HepG2 (cell line): Measurements from ENCODE around the gene LINC00237. TPM values are rescaled to one million over a fixed set of nuclear protein-coding genes. Genes with fewer than 3 reads are reported as not detected.
A peak's percentile ranks its signal among the peaks of the same experiment; 100 is the strongest.

Experiments
- CREM ChIP-seq, 2 experiments: sonication (generic) in 1 of 2; formaldehyde crosslinking in 1 of 2; IDR thresholded peaks; 2 replicates each; pipeline versions ENCODE4 v1.4.0 to v1.6.1; 2016 to 2020; ENCODE audit warnings: antibody characterized with exemption in 1 of 2, mild to moderate bottlenecking in 1 of 2, missing genetic modification reagents in 1 of 2
- EED ChIP-seq: sonication (generic); formaldehyde crosslinking; IDR thresholded peaks from 2 replicates; pipeline ENCODE4 v1.5.0; 2020; ENCODE audit warnings: mild to moderate bottlenecking, missing genetic modification reagents
- ERF ChIP-seq: IDR thresholded peaks from 2 replicates; pipeline ENCODE4 v1.6.1; 2018; ENCODE audit warnings: missing biosample characterization, missing genetic modification reagents
- FUBP1 ChIP-seq: sonication (generic); formaldehyde crosslinking; IDR thresholded peaks from 2 replicates; pipeline ENCODE4 v1.5.1; 2020; ENCODE audit warnings: missing genetic modification reagents, mild to moderate bottlenecking, borderline replicate concordance
- KDM2A ChIP-seq: sonication (generic); formaldehyde crosslinking; IDR thresholded peaks from 2 replicates; pipeline ENCODE4 v1.4.0; 2020; ENCODE audit warnings: low read depth, missing genetic modification reagents, borderline replicate concordance
- PAF1 ChIP-seq: IDR thresholded peaks from 2 replicates; pipeline ENCODE4 v1.6.1; 2016; ENCODE audit warnings: missing genetic modification reagents, missing compliant biosample characterization
- PHB2 ChIP-seq: fragments of 450-650 bp; IDR thresholded peaks from 2 replicates; pipeline ENCODE4 v1.6.1; 2018; ENCODE audit not compliant: partially characterized antibody
- POLR2AphosphoS2 ChIP-seq: IDR thresholded peaks from 2 replicates; pipeline ENCODE4 v1.6.1; 2011; ENCODE audit warnings: low read depth, low read length, improper control_type of control experiment
- POLR2AphosphoS5 ChIP-seq: IDR thresholded peaks from 2 replicates; pipeline ENCODE4 v1.6.1; 2012; ENCODE audit warnings: low read depth, low read length
- RAD21 ChIP-seq: fragments of 450-650 bp; formaldehyde crosslinking; IDR thresholded peaks from 2 replicates; pipeline ENCODE4 v1.5.0; 2020; ENCODE audit warnings: mild to moderate bottlenecking
- RBFOX2 ChIP-seq: fragments of 200-400 bp; formaldehyde crosslinking; IDR thresholded peaks from 2 replicates; pipeline ENCODE4 v1.6.1; 2017; ENCODE audit warnings: low read depth, mild to moderate bottlenecking, low read length
- SIX4 ChIP-seq: sonication (generic); formaldehyde crosslinking; IDR thresholded peaks from 2 replicates; pipeline ENCODE4 v1.4.0; 2020; ENCODE audit warnings: missing genetic modification reagents
- SRY ChIP-seq: sonication (generic); formaldehyde crosslinking; IDR thresholded peaks from 2 replicates; pipeline ENCODE4 v1.8.0; 2022; ENCODE audit warnings: mild to moderate bottlenecking, missing genetic modification reagents
- TBP ChIP-seq: sonication (generic); formaldehyde crosslinking; IDR thresholded peaks from 2 replicates; pipeline ENCODE4 v1.5.0; 2020; ENCODE audit warnings: missing genetic modification reagents
- U2AF1 ChIP-seq: fragments of 200-400 bp; formaldehyde crosslinking; optimal IDR thresholded peaks from 2 replicates; pipeline ENCODE3; 2017; ENCODE audit warnings: mild to moderate bottlenecking, low read depth, low read length
- ZBTB26 ChIP-seq: IDR thresholded peaks from 2 replicates; pipeline ENCODE4 v1.6.1; 2016; ENCODE audit warnings: missing compliant biosample characterization, missing genetic modification reagents, borderline replicate concordance
- ZBTB37 ChIP-seq: sonication (generic); formaldehyde crosslinking; IDR thresholded peaks from 2 replicates; pipeline ENCODE4 v1.4.0; 2020; ENCODE audit warnings: mild to moderate bottlenecking, missing genetic modification reagents
- ZFP36L1 ChIP-seq: sonication (generic); formaldehyde crosslinking; IDR thresholded peaks from 2 replicates; pipeline ENCODE4 v1.8.0; 2022; ENCODE audit warnings: mild to moderate bottlenecking, missing genetic modification reagents, moderate library complexity
- ZFX ChIP-seq: sonication (generic); formaldehyde crosslinking; IDR thresholded peaks from 2 replicates; pipeline ENCODE4 v1.4.0; 2020; ENCODE audit warnings: mild to moderate bottlenecking, low read depth, missing genetic modification reagents, moderate library complexity
- ZNF205 ChIP-seq: IDR thresholded peaks from 2 replicates; pipeline ENCODE4 v1.6.1; 2018; ENCODE audit warnings: missing biosample characterization, missing genetic modification reagents
- ZNF24 ChIP-seq: fragments of 450-650 bp; IDR thresholded peaks from 2 replicates; pipeline ENCODE4 v1.6.1; 2017; ENCODE audit warnings: antibody characterized with exemption, mild to moderate bottlenecking
- ZNF3 ChIP-seq: IDR thresholded peaks from 2 replicates; pipeline ENCODE4 v1.7.0; 2017; ENCODE audit warnings: inconsistent platforms
- ZNF441 ChIP-seq: sonication (generic); formaldehyde crosslinking; IDR thresholded peaks from 2 replicates; pipeline ENCODE4 v1.7.0; 2021; ENCODE audit warnings: missing genetic modification reagents, borderline replicate concordance
- ZNF570 ChIP-seq: sonication (generic); formaldehyde crosslinking; IDR thresholded peaks from 2 replicates; pipeline ENCODE4 v1.4.0; 2020; ENCODE audit warnings: mild to moderate bottlenecking, missing genetic modification reagents, borderline replicate concordance
- ZNF652 ChIP-seq: IDR thresholded peaks from 2 replicates; pipeline ENCODE4 v1.6.1; 2016; ENCODE audit warnings: low read depth, borderline replicate concordance
- ZNF7 ChIP-seq: IDR thresholded peaks from 2 replicates; pipeline ENCODE4 v1.6.1; 2016; ENCODE audit warnings: missing biosample characterization, missing genetic modification reagents
- polyA plus RNA-seq, 8 experiments: library from polyadenylated mRNA; depleted of rRNA in 3 of 8; stranded (reverse) in 7 of 8; unstranded in 1 of 8; fragments of >200 nt; fragmentation: Illumina TruSeq in 4 of 8; extraction: Trizol in 4 of 8; gene quantifications; 2 replicates each; pipeline versions ENCODE4 v1.2.1 to v1.2.3, GENCODE V29; 2011 to 2016; ENCODE audit warnings: low read depth in 4 of 8, missing spikeins in 1 of 8, mixed read lengths in 1 of 8; ENCODE audit not compliant: insufficient read depth in 1 of 8
- total RNA-seq, 5 experiments: library from RNA; depleted of rRNA; stranded (reverse); fragments of >200 nt; fragmentation: Illumina TruSeq; extraction: Trizol; gene quantifications; 2 replicates each; pipeline ENCODE4 v1.2.3, GENCODE V29; 2016; ENCODE audit warnings: low read depth in 1 of 5

The LINC00237 gene
- total and polyA plus RNA-seq, 2 of the 13 experiments (the other 11 are each of a cell fraction or from before 2014, with no cell fraction given), result not detected

- TF ChIP-seq SRY (CRISPR knock-in tag), result no peak
- peak; percentile 25; the same call in 1 of the 2 replicates for TF ChIP-seq ERF (CRISPR knock-in tag)
- TF ChIP-seq CREM (IDR thresholded peaks at IDR 0.05), result no peak
- no peak for TF ChIP-seq CREM (CRISPR knock-in tag; IDR thresholded peaks at IDR 0.05)
- no peak for TF ChIP-seq ZFX (CRISPR knock-in tag)
- TF ChIP-seq PHB2, result no peak
- TF ChIP-seq ZNF7 (CRISPR knock-in tag), result no peak
- peak; percentile 80 for TF ChIP-seq RBFOX2
- TF ChIP-seq RAD21 (CRISPR knock-in tag), result peak; percentile 15; the same call in 1 of the 2 replicates
- no peak for TF ChIP-seq TBP (CRISPR knock-in tag)
- TF ChIP-seq ZNF570 (CRISPR knock-in tag), result no peak
- no peak for TF ChIP-seq ZNF441 (CRISPR knock-in tag)
- no peak for TF ChIP-seq ZNF3 (CRISPR knock-in tag)
- no peak for TF ChIP-seq ZNF205 (CRISPR knock-in tag)
- TF ChIP-seq EED, result no peak
- 0 out of 2 replicates have a peak, but pooled peaks have one; percentile 41 for TF ChIP-seq ZNF24
- TF ChIP-seq ZBTB26 (CRISPR knock-in tag), result no peak
- no peak for TF ChIP-seq KDM2A (CRISPR knock-in tag)
- no peak for TF ChIP-seq ZBTB37 (CRISPR knock-in tag)
- peak; percentile 98 for TF ChIP-seq POLR2AphosphoS2
- TF ChIP-seq ZFP36L1 (CRISPR knock-in tag), result 0 out of 2 replicates have a peak, but pooled peaks have one; percentile 29
- no peak for TF ChIP-seq ZNF652 (CRISPR knock-in tag)
- peak; percentile 63 for TF ChIP-seq POLR2AphosphoS5
- peak; percentile 90; the same call in 1 of the 2 replicates for TF ChIP-seq PAF1 (CRISPR knock-in tag)
- no peak for TF ChIP-seq U2AF1
- no peak for TF ChIP-seq FUBP1 (CRISPR knock-in tag)
- TF ChIP-seq SIX4 (CRISPR knock-in tag), result no peak
Observed at GRCh38 chr20:21127201-21127981, 21.2 kb upstream of the LINC00237 start (continued).
